ENCODE results near the gene ACAN. TPM values are rescaled to one million over a fixed set of nuclear protein-coding genes. Genes with fewer than 3 reads are reported as not detected.

Gene ACAN
- total and polyA plus RNA-seq, 9 of the 15 experiments (the other 6 are each of a cell fraction or from before 2014, with no cell fraction given): not detected

DNA sequence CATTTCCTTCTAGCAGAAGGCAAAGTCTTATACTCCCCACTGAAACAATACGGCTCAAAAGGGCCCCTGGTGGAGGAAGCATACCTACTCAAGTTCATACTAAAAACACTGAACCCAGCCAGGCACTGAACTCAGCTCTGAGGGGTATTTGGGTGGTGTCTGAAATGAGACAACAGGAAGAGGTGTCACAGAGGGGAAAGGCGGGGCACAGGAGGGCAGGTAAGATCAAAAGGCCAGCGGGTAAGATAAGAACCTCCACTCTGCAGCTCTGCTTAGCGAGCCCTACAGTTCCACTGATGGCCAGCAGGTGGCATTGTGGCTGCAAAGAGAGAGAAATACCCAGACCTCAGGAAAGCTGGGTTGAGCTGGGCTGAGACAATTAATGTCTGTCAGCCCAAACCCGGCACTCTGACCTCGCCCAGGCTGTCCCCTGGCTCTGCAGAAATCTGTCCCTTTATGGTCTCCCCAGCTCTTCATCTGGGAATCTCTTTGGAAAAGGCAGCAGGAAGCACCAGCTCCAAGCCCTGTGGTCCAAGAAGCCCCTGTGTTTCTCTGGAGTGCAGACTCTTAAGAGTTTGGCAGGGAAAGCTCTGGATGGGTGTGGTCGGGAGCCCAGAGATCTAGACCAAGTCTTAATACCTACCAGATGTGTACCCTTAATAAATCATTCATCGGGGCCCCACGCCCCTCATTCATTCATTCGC, 101.5 kb downstream of the ACAN start (continued):
- TF ChIP-seq CHD7 (IDR thresholded peaks at IDR 0.05; ENCODE audit: low read depth, low read length): no peak
- TF ChIP-seq, protein P1, sequence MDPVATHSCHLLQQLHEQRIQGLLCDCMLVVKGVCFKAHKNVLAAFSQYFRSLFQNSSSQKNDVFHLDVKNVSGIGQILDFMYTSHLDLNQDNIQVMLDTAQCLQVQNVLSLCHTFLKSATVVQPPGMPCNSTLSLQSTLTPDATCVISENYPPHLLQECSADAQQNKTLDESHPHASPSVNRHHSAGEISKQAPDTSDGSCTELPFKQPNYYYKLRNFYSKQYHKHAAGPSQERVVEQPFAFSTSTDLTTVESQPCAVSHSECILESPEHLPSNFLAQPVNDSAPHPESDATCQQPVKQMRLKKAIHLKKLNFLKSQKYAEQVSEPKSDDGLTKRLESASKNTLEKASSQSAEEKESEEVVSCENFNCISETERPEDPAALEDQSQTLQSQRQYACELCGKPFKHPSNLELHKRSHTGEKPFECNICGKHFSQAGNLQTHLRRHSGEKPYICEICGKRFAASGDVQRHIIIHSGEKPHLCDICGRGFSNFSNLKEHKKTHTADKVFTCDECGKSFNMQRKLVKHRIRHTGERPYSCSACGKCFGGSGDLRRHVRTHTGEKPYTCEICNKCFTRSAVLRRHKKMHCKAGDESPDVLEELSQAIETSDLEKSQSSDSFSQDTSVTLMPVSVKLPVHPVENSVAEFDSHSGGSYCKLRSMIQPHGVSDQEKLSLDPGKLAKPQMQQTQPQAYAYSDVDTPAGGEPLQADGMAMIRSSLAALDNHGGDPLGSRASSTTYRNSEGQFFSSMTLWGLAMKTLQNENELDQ (CRISPR knock-in tag; IDR thresholded peaks at IDR 0.05; ENCODE audit: borderline replicate concordance): no peak
- TF ChIP-seq, protein P2, sequence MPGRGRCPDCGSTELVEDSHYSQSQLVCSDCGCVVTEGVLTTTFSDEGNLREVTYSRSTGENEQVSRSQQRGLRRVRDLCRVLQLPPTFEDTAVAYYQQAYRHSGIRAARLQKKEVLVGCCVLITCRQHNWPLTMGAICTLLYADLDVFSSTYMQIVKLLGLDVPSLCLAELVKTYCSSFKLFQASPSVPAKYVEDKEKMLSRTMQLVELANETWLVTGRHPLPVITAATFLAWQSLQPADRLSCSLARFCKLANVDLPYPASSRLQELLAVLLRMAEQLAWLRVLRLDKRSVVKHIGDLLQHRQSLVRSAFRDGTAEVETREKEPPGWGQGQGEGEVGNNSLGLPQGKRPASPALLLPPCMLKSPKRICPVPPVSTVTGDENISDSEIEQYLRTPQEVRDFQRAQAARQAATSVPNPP (IDR thresholded peaks at IDR 0.05; ENCODE audit: borderline replicate concordance, insufficient read depth, insufficient read length): no peak
- TF ChIP-seq ZNF511 (CRISPR knock-in tag; IDR thresholded peaks at IDR 0.05): no peak
- no peak for TF ChIP-seq POLR3A (IDR thresholded peaks at IDR 0.05; ENCODE audit: borderline replicate concordance, extremely low read depth, insufficient read depth, insufficient read length)
- TF ChIP-seq PATZ1 (CRISPR knock-in tag; IDR thresholded peaks at IDR 0.05; ENCODE audit: borderline replicate concordance): no peak
- no peak for TF ChIP-seq PTBP1 (IDR thresholded peaks at IDR 0.05; ENCODE audit: low read depth, low read length)
- no peak for TF ChIP-seq CBX1 (IDR thresholded peaks at IDR 0.05; ENCODE audit: low read depth)

Measured in K562 (cell line).